ENCODE results near the gene SLC9A5.

Gene SLC9A5

GRCh38 chr16:67215706-67216105 is 33.1 kb upstream of the SLC9A5 start:
- DNase-seq (ENCODE audit: low spot score), result no peak
- Histone ChIP-seq H3K4me3 (no peak overlapping the region), H3K27ac (peak overlapping the region in 1 of 2 donors; percentile 69)
- TF ChIP-seq, protein P1, sequence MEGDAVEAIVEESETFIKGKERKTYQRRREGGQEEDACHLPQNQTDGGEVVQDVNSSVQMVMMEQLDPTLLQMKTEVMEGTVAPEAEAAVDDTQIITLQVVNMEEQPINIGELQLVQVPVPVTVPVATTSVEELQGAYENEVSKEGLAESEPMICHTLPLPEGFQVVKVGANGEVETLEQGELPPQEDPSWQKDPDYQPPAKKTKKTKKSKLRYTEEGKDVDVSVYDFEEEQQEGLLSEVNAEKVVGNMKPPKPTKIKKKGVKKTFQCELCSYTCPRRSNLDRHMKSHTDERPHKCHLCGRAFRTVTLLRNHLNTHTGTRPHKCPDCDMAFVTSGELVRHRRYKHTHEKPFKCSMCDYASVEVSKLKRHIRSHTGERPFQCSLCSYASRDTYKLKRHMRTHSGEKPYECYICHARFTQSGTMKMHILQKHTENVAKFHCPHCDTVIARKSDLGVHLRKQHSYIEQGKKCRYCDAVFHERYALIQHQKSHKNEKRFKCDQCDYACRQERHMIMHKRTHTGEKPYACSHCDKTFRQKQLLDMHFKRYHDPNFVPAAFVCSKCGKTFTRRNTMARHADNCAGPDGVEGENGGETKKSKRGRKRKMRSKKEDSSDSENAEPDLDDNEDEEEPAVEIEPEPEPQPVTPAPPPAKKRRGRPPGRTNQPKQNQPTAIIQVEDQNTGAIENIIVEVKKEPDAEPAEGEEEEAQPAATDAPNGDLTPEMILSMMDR (IDR thresholded peaks at IDR 0.05), result no peak

DNA sequence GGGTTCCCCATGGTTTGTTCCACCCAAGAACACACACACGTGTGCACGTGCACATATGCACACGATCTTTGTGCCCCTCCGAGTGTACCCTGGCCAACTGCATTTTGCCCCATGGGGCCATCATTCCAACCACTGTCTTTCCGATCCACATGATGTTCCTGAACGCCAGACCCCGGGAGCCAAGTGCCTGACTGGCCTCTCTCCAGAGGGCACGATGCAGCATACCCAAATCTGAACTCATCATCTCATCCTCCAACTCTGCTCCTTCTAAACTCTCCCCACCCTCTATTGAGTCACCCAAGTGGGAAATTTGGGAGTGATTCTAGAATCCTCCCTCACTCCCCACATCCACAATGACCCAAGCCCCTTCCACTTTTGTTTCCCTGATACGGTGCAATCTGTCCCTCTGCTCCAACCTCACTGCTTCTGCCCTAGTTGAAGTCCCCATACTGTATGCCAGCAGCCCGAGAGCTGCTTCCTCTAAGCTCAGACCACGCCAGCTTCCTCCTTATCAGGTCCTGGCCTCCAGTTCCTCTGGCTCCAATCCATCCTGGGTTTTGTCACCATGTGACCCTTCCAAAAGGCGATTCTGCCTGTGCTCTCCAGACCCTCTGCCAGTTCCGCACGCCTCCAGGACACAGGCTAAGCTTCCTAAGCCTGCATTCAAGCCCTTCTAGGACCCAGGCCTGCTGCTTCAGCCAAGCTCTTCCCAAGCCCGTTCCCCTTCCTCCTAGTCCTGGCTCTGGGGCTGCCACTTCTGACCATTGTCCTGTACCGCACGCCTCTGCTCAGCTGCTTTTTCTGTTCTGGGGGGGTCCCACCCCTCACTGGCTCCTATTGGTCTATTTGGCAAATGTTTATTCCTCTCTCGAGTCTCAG is 31.9 kb upstream of the SLC9A5 start:
- no peak overlapping the region for H3K4me3 ChIP-seq
- no peak for DNase-seq (ENCODE audit: low spot score)
- TF ChIP-seq, protein P1 (IDR thresholded peaks at IDR 0.05), result no peak
- peak overlapping the region in 1 of 2 donors; percentile 69 for H3K27ac ChIP-seq

DNA sequence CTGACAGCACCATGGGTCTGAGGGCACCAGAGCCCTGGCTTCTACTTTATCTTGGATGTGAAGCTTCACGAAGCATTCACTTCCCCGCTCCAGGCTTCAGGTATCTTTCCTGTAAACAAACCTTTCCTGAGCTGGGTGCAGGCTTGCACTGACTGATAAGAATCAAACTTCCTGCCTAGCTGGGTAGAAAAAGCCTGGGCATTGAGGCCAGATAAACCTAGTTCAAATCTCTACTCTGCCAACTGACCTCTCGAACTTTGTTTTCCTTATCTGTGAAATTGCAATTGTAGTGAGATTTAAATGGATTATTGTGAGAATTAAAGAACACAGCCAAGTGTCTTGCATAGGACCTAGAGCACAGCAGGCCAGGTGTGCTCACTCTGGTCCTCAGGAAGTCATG is 24.8 kb upstream of the SLC9A5 start:
- H3K27ac ChIP-seq, result no peak overlapping the region
- no peak overlapping the region for H3K4me3 ChIP-seq
- TF ChIP-seq, protein P1 (IDR thresholded peaks at IDR 0.05), result no peak
- DNase-seq (ENCODE audit: low spot score), result no peak

DNA sequence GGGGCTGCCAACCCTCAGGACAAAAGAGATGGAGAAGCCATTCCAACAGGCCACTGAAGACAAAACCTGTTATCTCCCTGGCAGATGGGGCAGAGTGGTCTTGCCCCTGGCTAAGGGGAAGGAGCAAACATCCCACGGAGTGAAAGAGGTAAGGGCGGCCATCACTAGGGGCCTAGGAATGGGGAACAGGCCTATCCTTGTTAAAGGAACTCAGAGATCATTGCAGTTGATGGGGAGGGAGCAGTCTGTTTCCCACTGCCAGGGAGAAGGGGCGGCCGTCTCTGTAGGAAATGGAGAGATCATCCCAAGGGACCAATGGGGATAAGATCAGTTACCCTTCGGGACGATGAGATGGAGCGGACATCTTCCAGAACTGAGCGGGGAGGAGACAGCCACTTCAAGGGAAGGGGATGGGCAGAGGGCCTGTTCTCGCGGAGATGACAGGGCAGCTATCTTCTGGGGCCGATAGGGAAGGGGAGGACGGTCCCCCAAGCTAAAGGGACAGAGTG is 22.4 kb upstream of the SLC9A5 start:
- no peak for DNase-seq (ENCODE audit: low spot score)
- peak overlapping the region; percentile 89 to 90 for H3K27ac ChIP-seq
- TF ChIP-seq, protein P1 (IDR thresholded peaks at IDR 0.05), result no peak
- peak overlapping the region; percentile 90 for H3K4me3 ChIP-seq

- peak within 1 kb of the TSS; percentile 90 for H3K4me3 ChIP-seq
- TF ChIP-seq, protein P1 (IDR thresholded peaks at IDR 0.05), result no peak
- peak; percentile 98 for DNase-seq (ENCODE audit: low spot score)
- peak within 1 kb of the TSS; percentile 89 to 90 for H3K27ac ChIP-seq
These were observed 21.8 kb upstream of the SLC9A5 start, which contains the start of gene TMEM208 for GRCh38 chr16:67226804-67227566. Gene TMEM208 (plus strand): TSS chr16:67227130. CDS start chr16:67227219, 89 bp downstream.

DNA sequence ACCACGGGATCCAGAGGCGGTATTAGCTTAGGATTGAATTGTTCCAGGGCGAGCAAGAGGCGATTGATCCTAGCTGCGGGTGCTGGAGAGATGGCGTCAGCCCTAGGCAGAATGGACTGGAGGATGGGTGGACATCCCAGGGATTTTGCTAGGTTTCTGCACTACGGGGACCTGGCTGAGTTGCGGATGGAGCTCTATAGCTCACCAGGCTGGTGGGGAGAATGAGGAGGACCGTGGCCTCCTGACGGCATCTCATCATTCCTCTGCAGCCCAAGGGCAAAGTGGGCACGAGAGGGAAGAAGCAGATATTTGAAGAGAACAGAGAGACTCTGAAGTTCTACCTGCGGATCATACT is 21.2 kb upstream of the SLC9A5 start:
- TF ChIP-seq, protein P1 (IDR thresholded peaks at IDR 0.05), result no peak
- H3K4me3 ChIP-seq, result peak overlapping the region; percentile 90
- H3K27ac ChIP-seq, result peak overlapping the region; percentile 89 to 90
- no peak for DNase-seq (ENCODE audit: low spot score)

Measured in coronary artery (tissue), 2 donors.